Stimulated activated CD8-positive, alpha-beta memory T cell treated with anti-CD3 and anti-CD28 coated beads, Interleukin-12 subunit alpha, Interleukin-12 subunit beta, amount 100 ng/mL, for 4 hours (primary cell): ENCODE measurements around the gene SUN3.

ENCODE experiments used
- DNase-seq: peaks from one replicate; pipeline ENCODE4 v3.0.0-alpha.2; 2020; ENCODE audit warnings: low read depth

Gene SUN3

GRCh38 chr7:48028938-48029337, at the start of gene SUN3:
Gene SUN3, minus strand, starts transcription at chr7:48029107. Its CDS starts 169 bp downstream, at chr7:48028938.
- DNase-seq: no peak

- no peak for DNase-seq
Measured at GRCh38 chr7:48078470-48078869, 49.6 kb upstream of the SUN3 start.

GRCh38 chr7:48077423-48077822, 48.5 kb upstream of the SUN3 start:
- DNase-seq: no peak

GRCh38 chr7:48074204-48074654, 45.3 kb upstream of the SUN3 start:
- no peak for DNase-seq

- no peak for DNase-seq
Measured at GRCh38 chr7:48067475-48067874, 38.6 kb upstream of the SUN3 start.

GRCh38 chr7:48063985-48064384, 35.1 kb upstream of the SUN3 start:
- DNase-seq: no peak

- DNase-seq: no peak
Measured at GRCh38 chr7:48059706-48060105, 30.8 kb upstream of the SUN3 start.

GRCh38 chr7:48058990-48059389, 30.1 kb upstream of the SUN3 start:
- no peak for DNase-seq

- no peak for DNase-seq
Measured at GRCh38 chr7:48053736-48054135, 24.8 kb upstream of the SUN3 start.

- DNase-seq: no peak
Measured at GRCh38 chr7:48052748-48053147, 23.8 kb upstream of the SUN3 start.

GRCh38 chr7:48049850-48050249, 20.9 kb upstream of the SUN3 start:
- DNase-seq: no peak

GRCh38 chr7:48048113-48048512, 19.2 kb upstream of the SUN3 start:
- no peak for DNase-seq

- DNase-seq: no peak
Measured at GRCh38 chr7:48046458-48046857, 17.6 kb upstream of the SUN3 start.

- no peak for DNase-seq
Measured at GRCh38 chr7:48045195-48045765, 16.4 kb upstream of the SUN3 start.

- no peak for DNase-seq
Measured at GRCh38 chr7:48042636-48043035, 13.7 kb upstream of the SUN3 start.

GRCh38 chr7:48042216-48042615, 13.3 kb upstream of the SUN3 start:
- no peak for DNase-seq

GRCh38 chr7:48041653-48041970, 12.7 kb upstream of the SUN3 start:
- DNase-seq: no peak

- DNase-seq: no peak
Measured at GRCh38 chr7:48040944-48041652, 12.2 kb upstream of the SUN3 start.

- no peak for DNase-seq
Measured at GRCh38 chr7:48038815-48039506, 10.1 kb upstream of the SUN3 start.

GRCh38 chr7:48035967-48036478, 7.1 kb upstream of the SUN3 start:
- DNase-seq: no peak

GRCh38 chr7:48035301-48035966, 6.5 kb upstream of the SUN3 start, which contains the start of gene C7orf57:
Gene C7orf57, plus strand, starts transcription at chr7:48035543. Its CDS starts 766 bp downstream, at chr7:48036309.
- peak; percentile 78 for DNase-seq

- DNase-seq: no peak
Measured at GRCh38 chr7:48033922-48034321, 5.0 kb upstream of the SUN3 start.

- no peak for DNase-seq
Measured at GRCh38 chr7:48031111-48031510, 2.2 kb upstream of the SUN3 start.
